Measurements from ENCODE around the gene PYGM. TPM values are rescaled to one million over a fixed set of nuclear protein-coding genes. Genes with fewer than 3 reads are reported as not detected.
A peak's percentile ranks its signal among the peaks of the same experiment; 100 is the strongest.

PYGM gene
- total RNA-seq, 1 experiment from 2014 or later = not detected

GRCh38 chr11:64767344-64768299 lies 7.8 kb upstream of the PYGM start:
- peak; percentile 45 for DNase-seq (ENCODE audit: low read depth)

- no peak for DNase-seq (ENCODE audit: low read depth)
These were observed 7.1 kb upstream of the PYGM start for GRCh38 chr11:64766881-64767280.

GRCh38 chr11:64765851-64766665 lies 6.3 kb upstream of the PYGM start:
- DNase-seq (ENCODE audit: low read depth) = no peak

GRCh38 chr11:64765291-64765850 lies 5.6 kb upstream of the PYGM start:
- DNase-seq (ENCODE audit: low read depth) = no peak

GRCh38 chr11:64764753-64765152 lies 5.0 kb upstream of the PYGM start:
- DNase-seq (ENCODE audit: low read depth) = no peak

- no peak for DNase-seq (ENCODE audit: low read depth)
These were observed 4.4 kb upstream of the PYGM start for GRCh38 chr11:64764040-64764611.

- DNase-seq (ENCODE audit: low read depth) = no peak
These were observed 3.8 kb upstream of the PYGM start for GRCh38 chr11:64763526-64764039.

GRCh38 chr11:64762674-64763525 lies 3.1 kb upstream of the PYGM start:
- no peak for DNase-seq (ENCODE audit: low read depth)

GRCh38 chr11:64762277-64762673 lies 2.5 kb upstream of the PYGM start:
- DNase-seq (ENCODE audit: low read depth) = no peak

- no peak for DNase-seq (ENCODE audit: low read depth)
These were observed 1.1 kb upstream of the PYGM start for GRCh38 chr11:64760759-64761420.

- no peak for DNase-seq (ENCODE audit: low read depth)
These were observed 548 bp downstream of the PYGM start for GRCh38 chr11:64759131-64759721.

- no peak for DNase-seq (ENCODE audit: low read depth)
These were observed 1.3 kb downstream of the PYGM start for GRCh38 chr11:64758330-64759079.

- DNase-seq (ENCODE audit: low read depth) = no peak
These were observed 2.0 kb downstream of the PYGM start for GRCh38 chr11:64757549-64758329.

- DNase-seq (ENCODE audit: low read depth) = no peak
These were observed 4.0 kb downstream of the PYGM start for GRCh38 chr11:64755681-64756361.

- no peak for DNase-seq (ENCODE audit: low read depth)
These were observed 4.7 kb downstream of the PYGM start for GRCh38 chr11:64754919-64755662.

- no peak for DNase-seq (ENCODE audit: low read depth)
These were observed 5.5 kb downstream of the PYGM start for GRCh38 chr11:64754124-64754918.
